GM12873 (cell line): Measurements from ENCODE around the gene DTX1.

Source experiments
- CTCF ChIP-seq: IDR thresholded peaks from 2 replicates; pipeline ENCODE4 v1.5.1; 2012; ENCODE audit warnings: low read depth, mild to moderate bottlenecking, moderate library complexity, low read length, control low read depth; ENCODE audit not compliant: insufficient read depth; ENCODE audit errors: missing control alignments

Gene DTX1

GRCh38 chr12:113073586-113073985 lies 17.1 kb downstream of the DTX1 start:
- no peak for TF ChIP-seq CTCF

GRCh38 chr12:113075137-113075683 lies 18.7 kb downstream of the DTX1 start:
- TF ChIP-seq CTCF, result no peak

- no peak for TF ChIP-seq CTCF
Measured at GRCh38 chr12:113077057-113077858, 20.7 kb downstream of the DTX1 start.

GRCh38 chr12:113077859-113078255 lies 21.3 kb downstream of the DTX1 start:
- TF ChIP-seq CTCF, result no peak

- no peak for TF ChIP-seq CTCF
Measured at GRCh38 chr12:113081873-113082272, 25.3 kb downstream of the DTX1 start.

GRCh38 chr12:113082486-113083148 lies 26.1 kb downstream of the DTX1 start:
- TF ChIP-seq CTCF, result no peak

GRCh38 chr12:113083863-113084435 lies 27.4 kb downstream of the DTX1 start:
- TF ChIP-seq CTCF, result no peak
